ENCODE results near the gene RPRML.

Gene RPRML

GRCh38 chr17:46976626-46977270, 2.3 kb downstream of the RPRML start:
- no peak for DNase-seq (ENCODE audit: low read depth)
- TF ChIP-seq CTCF (IDR thresholded peaks at IDR 0.05; ENCODE audit: control insufficient read depth, extremely low read depth, insufficient read depth): no peak
- no peak overlapping the region for H3K4me3 ChIP-seq (ENCODE audit: low read depth, low read length)

DNA sequence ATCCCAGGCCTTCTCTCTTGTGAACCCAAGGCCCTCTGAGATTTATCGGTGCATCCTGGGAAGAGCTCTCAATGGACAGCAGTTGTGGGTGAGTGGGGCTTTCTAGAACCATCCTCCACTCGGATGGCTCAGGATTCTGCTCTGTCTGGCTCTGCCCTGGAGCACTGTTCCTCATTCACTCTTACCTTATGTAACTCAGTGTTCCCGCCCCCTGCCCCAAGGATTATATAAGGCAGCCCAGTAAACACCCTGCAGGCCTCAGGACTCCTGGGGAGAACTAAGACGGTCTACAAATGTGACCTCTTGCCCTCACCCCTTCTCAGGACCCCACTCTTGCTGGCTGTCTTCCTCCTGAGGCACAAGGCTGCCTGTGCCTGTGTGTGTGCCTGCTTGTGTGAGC, 3.8 kb downstream of the RPRML start:
- no peak overlapping the region for H3K4me3 ChIP-seq (ENCODE audit: low read depth, low read length)
- TF ChIP-seq CTCF (IDR thresholded peaks at IDR 0.05; ENCODE audit: control insufficient read depth, extremely low read depth, insufficient read depth): no peak
- DNase-seq (ENCODE audit: low read depth): no peak

- no peak for TF ChIP-seq CTCF (IDR thresholded peaks at IDR 0.05; ENCODE audit: control insufficient read depth, extremely low read depth, insufficient read depth)
- peak; percentile 54 for DNase-seq (ENCODE audit: low read depth)
- H3K4me3 ChIP-seq (ENCODE audit: low read depth, low read length): no peak overlapping the region
Observed at GRCh38 chr17:46974086-46974485, 5.0 kb downstream of the RPRML start.

GRCh38 chr17:46972346-46972745, 6.7 kb downstream of the RPRML start:
- no peak overlapping the region for H3K4me3 ChIP-seq (ENCODE audit: low read depth, low read length)
- peak; percentile 86 for DNase-seq (ENCODE audit: low read depth)
- no peak for TF ChIP-seq CTCF (IDR thresholded peaks at IDR 0.05; ENCODE audit: control insufficient read depth, extremely low read depth, insufficient read depth)

DNA sequence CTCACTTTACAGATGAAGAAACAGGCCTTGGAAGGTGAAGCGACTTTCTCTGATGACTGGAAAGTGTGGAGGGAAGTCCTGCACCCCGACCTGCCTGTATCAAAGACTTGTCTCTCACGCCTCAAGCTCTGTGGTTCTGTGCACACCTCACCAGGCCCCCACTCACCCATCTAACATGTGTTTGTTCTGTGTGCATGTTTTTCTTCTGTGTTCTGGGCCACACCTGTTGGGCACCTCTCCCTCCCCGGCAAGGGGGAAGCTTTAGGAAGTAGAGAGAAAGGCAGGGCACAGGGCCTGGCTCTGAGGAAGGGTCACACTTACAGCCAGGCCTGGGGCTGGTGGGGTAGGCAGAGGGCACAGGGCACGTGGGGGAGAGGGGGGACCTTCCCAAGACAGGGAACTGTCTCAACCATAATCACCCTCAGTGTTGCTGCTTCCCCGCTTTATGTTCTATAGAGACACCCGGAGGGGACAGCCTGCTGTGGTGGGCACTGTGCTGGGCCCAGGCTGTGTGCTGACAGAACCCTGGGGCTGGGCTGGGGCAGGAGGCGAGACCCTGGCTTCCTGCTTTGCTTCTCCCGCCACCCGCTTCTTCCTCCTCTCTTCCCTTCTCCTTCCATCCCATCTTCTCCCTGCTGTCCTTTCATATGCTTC, 7.3 kb downstream of the RPRML start:
- no peak for DNase-seq (ENCODE audit: low read depth)
- H3K4me3 ChIP-seq (ENCODE audit: low read depth, low read length): no peak overlapping the region
- TF ChIP-seq CTCF (IDR thresholded peaks at IDR 0.05; ENCODE audit: control insufficient read depth, extremely low read depth, insufficient read depth): no peak

DNA sequence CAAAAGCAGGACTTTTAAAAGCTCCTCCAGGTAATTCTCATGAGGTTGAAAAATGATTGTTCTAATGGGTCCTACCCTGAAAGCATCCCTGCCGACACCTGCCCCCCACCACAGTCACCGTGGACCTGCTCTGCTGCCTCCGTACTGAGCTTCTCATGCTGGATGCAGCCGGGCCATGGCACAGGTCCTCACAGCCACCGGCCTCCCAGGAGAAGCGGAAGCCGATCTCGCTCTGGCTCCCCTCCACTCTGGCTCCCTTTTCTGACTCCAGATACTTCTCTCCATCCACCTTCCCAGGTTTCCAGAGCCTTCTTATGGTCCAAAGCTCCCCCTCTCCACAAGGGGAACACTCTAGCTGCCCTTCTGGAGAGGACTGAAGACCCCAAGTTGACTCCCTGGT, 10.2 kb downstream of the RPRML start:
- DNase-seq (ENCODE audit: low read depth): no peak
- no peak for TF ChIP-seq CTCF (IDR thresholded peaks at IDR 0.05; ENCODE audit: control insufficient read depth, extremely low read depth, insufficient read depth)
- no peak overlapping the region for H3K4me3 ChIP-seq (ENCODE audit: low read depth, low read length)
